ENCODE data around the gene MAP1S.

Gene MAP1S

DNA sequence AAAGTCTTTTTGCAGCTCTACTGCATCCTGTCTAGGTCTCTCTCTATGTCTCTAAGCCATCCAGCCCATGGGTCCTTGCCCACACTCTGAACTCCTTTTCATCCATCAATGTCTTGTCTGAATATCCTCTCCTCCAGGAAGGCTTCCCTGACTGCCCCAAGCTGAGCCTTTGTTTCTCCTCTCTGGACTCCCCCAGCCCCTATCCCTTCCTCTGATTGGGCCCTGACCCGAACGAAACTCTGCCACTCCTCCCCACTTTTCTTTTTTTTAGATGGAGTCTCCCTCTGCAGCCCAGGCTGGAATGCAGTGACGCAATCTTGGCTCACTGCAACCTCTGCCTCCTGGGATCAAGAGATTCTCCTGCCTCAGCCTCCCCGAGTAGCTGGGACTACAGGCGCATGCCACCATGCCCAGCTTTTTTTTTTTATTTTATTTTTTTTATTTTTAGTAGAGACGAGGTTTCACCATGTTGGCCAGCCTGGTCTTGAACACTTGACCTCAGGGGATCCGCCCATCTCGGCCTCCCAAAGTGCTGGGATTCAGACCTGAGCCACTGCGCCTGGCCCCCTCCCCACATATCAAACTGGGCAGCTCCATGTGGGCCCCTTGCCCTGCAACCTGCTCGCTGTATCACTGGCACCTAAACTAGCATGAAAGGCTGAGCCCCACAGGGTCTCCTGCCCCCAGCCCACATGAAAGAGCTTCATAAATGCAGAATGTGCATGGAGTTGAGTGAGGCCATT, 30.3 kb upstream of the MAP1S start:
- no peak for DNase-seq

DNA sequence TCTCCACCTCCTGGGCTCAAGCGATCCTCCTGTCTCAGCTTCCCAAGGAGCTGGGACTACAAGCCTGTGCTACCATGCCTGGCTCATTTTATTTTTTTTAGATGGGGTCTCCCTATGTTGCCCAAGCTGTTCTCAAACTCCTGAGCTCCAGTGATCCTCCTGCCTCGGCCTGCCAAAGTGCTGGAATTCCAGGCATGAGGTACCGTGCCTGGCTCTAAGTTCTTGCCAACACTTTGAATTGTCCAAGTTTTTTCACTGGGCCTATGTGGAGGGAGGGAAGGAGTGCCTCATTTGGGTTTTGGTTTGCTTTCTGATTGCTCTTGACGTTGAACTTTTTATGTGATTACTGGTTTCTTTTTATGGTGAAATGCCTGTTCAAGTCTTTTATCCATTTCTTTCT, 26.7 kb upstream of the MAP1S start:
- no peak for DNase-seq

DNA sequence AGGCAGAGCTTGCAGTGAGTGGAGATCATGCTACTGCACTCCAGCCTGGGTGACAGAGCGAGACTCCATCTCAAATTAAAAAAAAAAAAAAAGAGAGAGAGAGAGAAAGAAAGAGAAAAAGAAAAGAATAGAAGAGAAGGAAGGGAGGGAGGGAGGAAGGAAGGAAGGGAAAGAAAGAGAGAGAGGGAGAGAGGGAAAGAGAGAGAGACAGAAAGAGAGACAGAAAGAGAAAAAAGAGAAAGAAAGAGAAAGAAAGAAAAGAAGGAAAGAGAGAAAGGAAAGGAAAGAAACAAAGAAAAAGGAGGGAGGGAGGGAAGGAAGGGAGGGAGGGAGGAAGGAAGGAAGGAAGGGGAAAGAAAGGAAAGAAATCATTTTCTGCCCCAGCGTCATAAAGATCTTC, 24.1 kb upstream of the MAP1S start:
- no peak for DNase-seq

GRCh38 chr19:17703824-17704463, 15.3 kb upstream of the MAP1S start:
- DNase-seq: peak; percentile 42 to 72 (median 58)

DNA sequence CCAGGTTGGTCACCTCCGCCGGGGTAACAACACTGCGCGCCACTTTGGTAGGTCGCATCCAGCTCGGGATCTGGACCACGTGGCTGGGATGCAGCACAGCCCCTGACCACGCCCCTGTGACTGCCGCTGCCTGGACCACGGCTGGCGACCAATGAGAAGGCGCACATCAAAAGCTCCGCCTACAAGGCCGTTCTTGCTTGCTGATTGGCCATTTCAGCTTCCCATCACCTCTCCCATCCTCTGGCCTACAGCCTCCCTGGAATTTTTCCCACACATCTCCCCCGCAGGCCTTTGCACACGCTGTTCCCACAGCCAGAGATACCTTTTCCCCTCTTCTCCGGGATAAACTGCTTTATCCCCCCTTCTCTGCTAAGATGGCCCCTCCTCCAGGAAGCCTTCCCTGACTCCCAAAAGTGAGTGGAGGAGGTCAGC, 12.5 kb upstream of the MAP1S start:
- DNase-seq: no peak

DNA sequence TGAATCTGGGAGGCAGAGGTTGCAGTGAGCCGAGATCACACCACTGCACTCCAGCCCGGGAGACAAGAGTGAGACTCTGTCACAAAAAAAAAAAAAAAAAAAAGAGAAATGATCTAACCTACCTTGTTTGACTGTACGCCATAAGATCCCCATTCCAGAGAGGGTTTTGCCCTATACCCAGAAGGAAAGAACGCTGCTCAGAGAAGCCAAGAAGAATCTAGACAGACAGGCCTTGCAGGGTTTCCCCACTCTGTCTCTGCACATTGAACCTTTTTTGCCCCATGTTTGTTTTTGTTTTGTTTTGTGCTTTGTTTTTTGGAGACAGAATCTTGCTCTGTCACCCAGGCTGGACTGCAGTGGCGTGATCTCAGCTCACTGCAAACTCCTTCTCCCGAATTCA, 7.4 kb upstream of the MAP1S start:
- no peak for DNase-seq

- no peak for DNase-seq
These were observed 2.9 kb upstream of the MAP1S start for GRCh38 chr19:17716309-17716929.

- DNase-seq: no peak
These were observed 732 bp upstream of the MAP1S start for GRCh38 chr19:17718550-17718946.

DNA sequence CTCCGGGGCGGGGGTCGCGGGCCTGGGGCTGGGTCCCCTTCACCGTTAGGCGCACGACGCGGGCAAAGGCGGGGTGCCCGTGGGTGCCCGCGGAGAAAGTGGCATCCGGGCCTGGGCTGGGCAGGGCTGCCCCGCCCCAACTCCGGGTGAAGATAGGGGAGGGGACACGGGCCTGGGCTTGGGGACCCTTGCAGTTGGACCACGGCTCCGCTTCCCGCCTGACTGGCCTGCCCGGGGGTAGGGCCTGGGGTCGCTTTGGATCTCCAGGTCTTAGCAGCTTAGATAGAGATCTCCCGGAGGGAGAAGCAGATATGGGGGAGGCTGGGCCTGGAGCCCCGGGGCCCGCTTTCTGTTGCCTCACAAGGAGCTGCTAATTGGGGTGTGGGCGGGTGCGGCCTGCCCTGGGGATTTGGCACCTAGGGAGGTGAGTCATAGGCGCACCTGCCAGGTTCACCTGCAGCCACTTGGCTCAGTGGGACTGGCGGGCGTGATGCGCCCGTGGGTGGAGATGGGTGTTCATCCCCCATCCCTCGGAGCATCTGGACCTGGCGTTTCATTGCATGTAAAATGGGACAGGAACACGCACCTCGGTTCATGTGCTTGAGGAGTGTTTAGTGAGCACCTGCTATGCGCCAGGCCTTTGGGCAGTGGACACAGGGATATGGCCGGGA, 585 bp downstream of the MAP1S start:
- peak in 3 of 6 experiments; percentile 8 to 28 (median 11) for DNase-seq

DNA sequence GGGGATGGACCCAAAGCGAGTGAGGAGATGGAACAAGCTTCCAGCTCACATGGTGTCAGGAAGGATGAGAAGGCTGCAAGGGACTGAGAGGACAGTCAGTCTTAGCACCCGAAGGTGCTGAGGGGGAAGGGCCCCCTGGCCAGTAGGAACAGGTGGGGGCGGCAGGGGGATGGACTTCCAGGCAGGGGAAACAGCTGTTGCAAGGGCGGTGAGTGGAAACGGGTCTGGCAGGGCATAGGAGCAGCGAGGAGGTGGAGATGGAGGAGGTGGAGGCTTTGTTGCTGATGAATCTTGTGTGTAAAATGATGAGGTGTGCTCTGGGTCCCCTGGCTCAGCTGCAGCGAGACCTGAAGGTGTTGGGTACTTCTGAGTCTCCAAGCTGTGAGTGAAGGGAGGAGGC, 1.2 kb downstream of the MAP1S start:
- no peak for DNase-seq

- DNase-seq: no peak
These were observed 1.9 kb downstream of the MAP1S start for GRCh38 chr19:17721111-17721628.

DNA sequence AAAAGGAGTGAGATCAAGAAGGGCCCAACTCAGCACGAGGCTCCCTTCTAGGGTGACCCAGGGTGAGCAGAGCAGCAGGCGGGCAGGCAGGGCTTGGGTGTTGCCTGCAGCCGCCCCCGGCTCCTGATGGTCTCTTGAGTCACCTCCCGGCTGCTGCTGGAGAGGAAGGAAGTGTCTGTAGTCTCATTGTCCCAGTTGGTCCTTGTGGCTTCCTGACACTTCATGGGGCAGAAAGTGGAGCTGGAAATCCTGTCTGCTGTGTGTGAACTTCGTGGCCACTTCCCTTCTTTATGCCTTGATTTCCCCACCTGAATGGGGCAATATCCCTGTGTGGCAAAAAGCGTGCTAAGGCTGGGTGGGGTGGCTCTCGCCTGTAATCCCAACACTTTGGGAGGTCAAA, 2.5 kb downstream of the MAP1S start:
- no peak for DNase-seq

- DNase-seq: no peak
These were observed 3.5 kb downstream of the MAP1S start for GRCh38 chr19:17722655-17723240.

DNA sequence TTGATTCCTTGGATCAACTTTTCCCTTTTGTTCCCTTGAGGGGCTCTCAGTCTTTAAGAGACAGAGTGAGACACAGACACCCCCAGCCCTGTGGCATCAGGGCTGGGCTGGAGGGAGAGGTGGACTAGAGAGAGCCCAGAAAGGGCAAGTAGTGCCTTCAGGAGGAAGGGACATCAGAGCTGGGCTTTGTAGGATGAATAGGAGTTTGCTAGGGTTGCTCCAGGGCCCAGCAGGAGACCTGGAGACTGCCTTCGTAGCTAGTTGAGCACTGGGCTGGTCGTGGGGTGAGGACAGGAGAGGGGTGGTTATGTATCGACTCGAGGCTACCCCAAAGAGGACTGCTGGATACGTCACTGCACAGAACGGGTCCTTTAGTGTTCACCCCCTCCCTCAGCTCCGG, 5.4 kb downstream of the MAP1S start:
- no peak for DNase-seq

- DNase-seq: peak in 1 of 6 experiments; percentile 12
These were observed 6.3 kb downstream of the MAP1S start for GRCh38 chr19:17725422-17726078.

DNA sequence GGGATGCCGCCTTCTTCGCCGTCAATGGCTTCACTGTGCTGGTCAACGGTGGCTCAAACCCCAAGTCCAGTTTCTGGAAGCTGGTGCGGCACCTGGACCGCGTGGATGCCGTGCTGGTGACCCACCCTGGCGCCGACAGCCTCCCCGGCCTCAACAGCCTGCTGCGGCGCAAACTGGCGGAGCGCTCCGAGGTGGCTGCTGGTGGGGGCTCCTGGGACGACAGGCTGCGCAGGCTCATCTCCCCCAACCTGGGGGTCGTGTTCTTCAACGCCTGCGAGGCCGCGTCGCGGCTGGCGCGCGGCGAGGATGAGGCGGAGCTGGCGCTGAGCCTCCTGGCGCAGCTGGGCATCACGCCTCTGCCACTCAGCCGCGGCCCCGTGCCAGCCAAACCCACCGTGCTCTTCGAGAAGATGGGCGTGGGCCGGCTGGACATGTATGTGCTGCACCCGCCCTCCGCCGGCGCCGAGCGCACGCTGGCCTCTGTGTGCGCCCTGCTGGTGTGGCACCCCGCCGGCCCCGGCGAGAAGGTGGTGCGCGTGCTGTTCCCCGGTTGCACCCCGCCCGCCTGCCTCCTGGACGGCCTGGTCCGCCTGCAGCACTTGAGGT, 7.0 kb downstream of the MAP1S start:
- no peak for DNase-seq

GRCh38 chr19:17726964-17727773, 7.9 kb downstream of the MAP1S start:
- no peak for DNase-seq

- DNase-seq: no peak
These were observed 8.6 kb downstream of the MAP1S start for GRCh38 chr19:17727843-17728242.

DNA sequence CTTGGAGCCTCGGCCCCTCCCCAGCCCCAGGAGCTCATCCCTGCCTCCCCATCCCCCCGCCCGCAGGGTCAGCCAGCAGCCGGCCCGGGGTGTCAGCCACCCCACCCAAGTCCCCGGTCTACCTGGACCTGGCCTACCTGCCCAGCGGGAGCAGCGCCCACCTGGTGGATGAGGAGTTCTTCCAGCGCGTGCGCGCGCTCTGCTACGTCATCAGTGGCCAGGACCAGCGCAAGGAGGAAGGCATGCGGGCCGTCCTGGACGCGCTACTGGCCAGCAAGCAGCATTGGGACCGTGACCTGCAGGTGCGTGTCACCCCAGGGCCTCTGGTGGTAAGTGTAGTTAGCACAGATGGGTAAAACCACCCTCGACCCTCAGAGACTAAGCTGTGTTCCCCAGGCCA, 13.8 kb downstream of the MAP1S start:
- DNase-seq: no peak

- no peak for DNase-seq
These were observed 14.9 kb downstream of the MAP1S start for GRCh38 chr19:17734146-17734545.

- DNase-seq: no peak
These were observed 16.1 kb downstream of the MAP1S start for GRCh38 chr19:17735410-17735809.

All from stimulated activated naive CD4-positive, alpha-beta T cell (primary cell).